Tibial nerve (tissue), 4 donors: ENCODE results near the gene PADI1. TPM values are rescaled to one million over a fixed set of nuclear protein-coding genes. Genes with fewer than 3 reads are reported as not detected.
A peak's percentile ranks its signal among the peaks of the same experiment; 100 is the strongest.

Experiments used
- DNase-seq, 2 donors: peaks; one replicate each; pipeline ENCODE4 v3.0.0-alpha.2; 2019; ENCODE audit warnings: low spot score in 2 of 2
- H3K27ac ChIP-seq, 4 donors: fragments of 200-600 bp; sonication (generic) in 3 of 4; one replicate each; pipeline ENCODE4 v1.5.1; 2017 to 2019; ENCODE audit warnings: mild to moderate bottlenecking in 1 of 4
- H3K27me3 ChIP-seq, 2 donors: fragments of 200-600 bp; sonication (generic) in 1 of 2; one replicate each; pipeline versions ENCODE4 v1.5.1 to v1.6.0; 2017 to 2019
- H3K36me3 ChIP-seq, 3 donors: fragments of 200-600 bp; sonication (generic); one replicate each; pipeline ENCODE4 v1.5.1; 2018 to 2019
- H3K4me1 ChIP-seq, 4 donors: fragments of 200-600 bp; sonication (generic) in 3 of 4; one replicate each; pipeline ENCODE4 v1.5.1; 2017 to 2019
- H3K4me3 ChIP-seq, 4 donors: fragments of 200-600 bp; sonication (generic) in 3 of 4; one replicate each; pipeline ENCODE4 v1.5.1; 2017 to 2019; ENCODE audit warnings: mild to moderate bottlenecking in 1 of 4, moderate library complexity in 1 of 4
- H3K9me3 ChIP-seq, 4 donors: fragments of 200-600 bp; sonication (generic) in 3 of 4; one replicate each; pipeline ENCODE4 v1.5.1; 2017 to 2019
- EP300 ChIP-seq, 2 donors: sonication (generic); formaldehyde crosslinking; IDR thresholded peaks; one replicate each; pipeline ENCODE4 v1.6.1; 2017; ENCODE audit warnings: antibody characterized with exemption in 2 of 2, mild to moderate bottlenecking in 1 of 2
- POLR2A ChIP-seq, 2 donors: fragments of 450-650 bp; IDR thresholded peaks; one replicate each; pipeline ENCODE4 v1.6.1; 2017; ENCODE audit warnings: antibody characterized with exemption in 2 of 2, mild to moderate bottlenecking in 2 of 2, moderate library complexity in 2 of 2
- WGBS, 2 donors: methylation state at CpG; one replicate each; pipeline ENCODE4 v1.1.5; 2018; 5-methylcytosine and 5-hydroxymethylcytosine counted together
- total RNA-seq, 4 donors: library from RNA; depleted of rRNA; stranded (reverse); fragments of >200 nt; gene quantifications; one replicate each; pipeline ENCODE4 v1.1.0, GENCODE V29; 2016
- TF ChIP-seq, protein P1 (sequence below), 5 experiments: fragments of 200-600 bp in 3 of 5; fragments of 450-650 bp in 2 of 5; sonication (generic) in 3 of 5; IDR thresholded peaks; one replicate each; pipeline ENCODE4 v1.5.1; 2016 to 2019; ENCODE audit warnings: antibody characterized with exemption in 5 of 5, mild to moderate bottlenecking in 3 of 5, moderate library complexity in 2 of 5

PADI1 gene
- total RNA-seq, 4 donors from 2014 or later: not detected

DNA sequence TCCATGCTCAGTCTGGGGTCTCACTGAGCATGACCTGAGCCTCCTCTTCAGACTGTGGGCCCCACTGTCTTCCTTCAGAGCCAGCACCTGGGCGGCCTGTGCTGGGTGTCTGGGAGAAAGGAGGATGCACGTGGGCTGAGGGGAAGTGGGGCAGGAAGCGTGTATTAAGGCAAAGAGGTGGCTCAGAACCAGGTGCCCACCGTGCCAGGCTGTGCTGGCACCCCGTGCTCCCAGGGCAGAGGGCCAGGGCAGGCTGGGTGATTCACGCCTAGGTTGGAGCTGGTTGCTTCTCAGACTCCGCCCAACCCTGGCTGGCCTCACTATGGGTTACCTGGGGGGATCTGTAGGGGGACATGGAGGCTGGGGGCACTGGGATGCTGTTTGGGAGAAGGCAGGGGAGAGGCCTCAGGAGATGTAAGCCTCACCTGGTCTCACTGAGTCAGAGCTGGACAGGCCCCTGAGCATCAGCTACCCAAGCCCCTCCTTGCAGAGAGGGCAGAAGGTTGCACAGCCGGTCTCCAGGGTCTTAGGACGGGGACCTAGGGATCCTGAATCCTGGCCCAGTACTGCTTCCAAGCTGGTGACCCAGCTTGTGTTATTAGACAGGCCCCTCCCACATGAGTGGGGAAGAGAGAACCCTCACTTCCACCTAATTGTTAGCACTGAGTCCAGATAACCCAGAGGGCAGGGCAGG lies 18.6 kb upstream of the PADI1 start:
- TF ChIP-seq EP300 (IDR thresholded peaks at IDR 0.05): no peak
- TF ChIP-seq POLR2A (IDR thresholded peaks at IDR 0.05): no peak
- TF ChIP-seq, protein P1, sequence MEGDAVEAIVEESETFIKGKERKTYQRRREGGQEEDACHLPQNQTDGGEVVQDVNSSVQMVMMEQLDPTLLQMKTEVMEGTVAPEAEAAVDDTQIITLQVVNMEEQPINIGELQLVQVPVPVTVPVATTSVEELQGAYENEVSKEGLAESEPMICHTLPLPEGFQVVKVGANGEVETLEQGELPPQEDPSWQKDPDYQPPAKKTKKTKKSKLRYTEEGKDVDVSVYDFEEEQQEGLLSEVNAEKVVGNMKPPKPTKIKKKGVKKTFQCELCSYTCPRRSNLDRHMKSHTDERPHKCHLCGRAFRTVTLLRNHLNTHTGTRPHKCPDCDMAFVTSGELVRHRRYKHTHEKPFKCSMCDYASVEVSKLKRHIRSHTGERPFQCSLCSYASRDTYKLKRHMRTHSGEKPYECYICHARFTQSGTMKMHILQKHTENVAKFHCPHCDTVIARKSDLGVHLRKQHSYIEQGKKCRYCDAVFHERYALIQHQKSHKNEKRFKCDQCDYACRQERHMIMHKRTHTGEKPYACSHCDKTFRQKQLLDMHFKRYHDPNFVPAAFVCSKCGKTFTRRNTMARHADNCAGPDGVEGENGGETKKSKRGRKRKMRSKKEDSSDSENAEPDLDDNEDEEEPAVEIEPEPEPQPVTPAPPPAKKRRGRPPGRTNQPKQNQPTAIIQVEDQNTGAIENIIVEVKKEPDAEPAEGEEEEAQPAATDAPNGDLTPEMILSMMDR (IDR thresholded peaks at IDR 0.05): no peak

DNA sequence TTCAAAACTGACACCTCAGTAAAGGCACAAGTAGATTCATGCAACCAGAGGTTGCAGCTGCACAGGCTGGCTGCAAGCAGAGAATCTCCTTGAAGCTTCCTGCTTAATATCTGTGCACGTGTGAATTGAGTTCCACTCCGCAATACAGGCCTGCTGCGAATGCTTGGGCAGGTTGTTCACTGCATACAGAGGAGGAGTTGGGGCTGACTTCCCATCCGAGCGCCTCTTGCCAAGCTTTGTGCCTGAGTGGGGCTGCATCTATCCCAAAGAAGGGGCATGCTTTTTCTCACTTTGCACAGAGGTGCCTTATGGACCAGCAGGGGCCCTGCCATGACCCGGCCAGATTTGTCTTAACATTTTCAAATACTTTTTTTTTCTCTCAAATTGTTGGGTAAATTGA lies 17.9 kb upstream of the PADI1 start:
- 47 to 50% methylated on average over 6 of the region's 6 CpGs for WGBS, 2 donors
- no peak overlapping the region for H3K27ac ChIP-seq
- no peak for TF ChIP-seq POLR2A (IDR thresholded peaks at IDR 0.05)
- peaks cover 0 to 6% (median 0%) of the 10 kb centered on the region in 4 donors for H3K4me1 ChIP-seq
- no peaks in the 10 kb centered on the region for H3K36me3 ChIP-seq
- DNase-seq: no peak
- H3K4me3 ChIP-seq: no peak overlapping the region
- peaks cover 0 to 6% (median 0%) of the 10 kb centered on the region in 4 donors for H3K9me3 ChIP-seq
- no peaks in the 10 kb centered on the region for H3K27me3 ChIP-seq

More for the DNA sequence above, 18.6 kb upstream of the PADI1 start:
- no peak overlapping the region for H3K4me3 ChIP-seq
- no peak overlapping the region for H3K27ac ChIP-seq
- 53% methylated on average over 7 to 8 of the region's 9 CpGs for WGBS, 2 donors
- no peak for DNase-seq
- no peaks in the 10 kb centered on the region for H3K27me3 ChIP-seq
- peaks cover 0 to 6% (median 0%) of the 10 kb centered on the region in 4 donors for H3K4me1 ChIP-seq
- no peaks in the 10 kb centered on the region for H3K36me3 ChIP-seq
- H3K9me3 ChIP-seq: peaks cover 0 to 6% (median 0%) of the 10 kb centered on the region in 4 donors

DNA sequence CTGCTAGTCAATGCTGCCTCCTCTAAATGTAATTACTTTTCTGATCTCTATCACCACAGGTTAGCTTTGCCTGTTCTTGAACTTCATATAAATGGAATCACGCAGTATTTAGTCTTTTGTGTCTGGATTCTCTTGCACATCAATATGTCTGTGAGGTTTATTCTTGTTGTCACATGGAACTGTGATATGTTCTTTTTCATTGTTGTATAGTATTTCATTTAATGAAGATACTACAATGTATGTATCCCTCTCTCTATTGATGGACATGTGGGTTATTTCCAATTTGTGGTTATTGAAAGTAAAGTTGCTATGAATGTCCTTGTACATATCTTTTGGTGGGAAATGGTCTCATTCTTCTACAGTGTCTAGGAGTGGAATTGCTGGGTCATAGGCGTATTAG lies 16.7 kb upstream of the PADI1 start:
- WGBS, 2 donors: 94 to 99% methylated on average over 2 of the region's 2 CpGs

DNA sequence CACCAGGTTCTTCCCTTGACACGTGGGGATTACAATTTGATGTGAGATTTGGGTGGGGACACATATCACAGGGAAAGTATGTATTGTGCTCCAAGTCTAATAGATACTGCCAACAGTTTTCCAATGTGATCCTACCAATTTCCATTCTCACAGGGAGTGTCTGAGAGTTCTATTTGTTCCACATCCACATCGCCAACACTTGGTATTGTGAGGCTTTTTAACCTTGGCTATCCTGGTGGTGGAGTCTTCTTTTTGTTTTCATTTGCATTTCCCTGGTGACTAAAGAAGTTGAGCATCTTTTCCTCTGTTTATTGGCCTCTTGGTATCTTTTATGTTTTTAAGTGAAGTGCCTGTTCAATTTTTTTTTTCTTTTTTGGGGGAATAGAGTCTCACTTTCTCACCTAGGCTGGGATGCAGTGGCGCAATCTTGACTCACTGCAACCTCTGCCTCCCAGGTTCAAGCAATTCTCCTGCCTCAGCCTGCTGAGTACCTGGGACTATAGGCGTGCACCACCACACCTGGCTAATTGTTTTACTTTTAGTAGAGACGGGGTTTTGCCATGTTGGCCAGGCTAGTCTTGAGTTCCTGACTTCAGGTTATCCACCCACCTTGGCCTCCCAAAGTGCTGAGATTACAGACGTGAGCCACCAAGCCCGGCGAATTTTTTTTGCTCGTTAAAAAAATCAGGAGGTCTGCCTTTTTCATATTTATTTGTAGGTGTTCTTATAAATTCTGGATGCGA lies 15.9 kb upstream of the PADI1 start:
- no peak for DNase-seq
- no peak overlapping the region for H3K4me3 ChIP-seq
- 76 to 84% methylated on average over 10 of the region's 10 CpGs for WGBS, 2 donors

More for the DNA sequence above, 16.7 kb upstream of the PADI1 start:
- Histone ChIP-seq H3K9me3 (peaks cover 0 to 6% (median 0%) of the 10 kb centered on the region in 4 donors), H3K4me3 (no peak overlapping the region), H3K4me1 (peaks cover 0 to 6% (median 0%) of the 10 kb centered on the region in 4 donors), H3K27ac (no peak overlapping the region), H3K36me3 (no peaks in the 10 kb centered on the region), H3K27me3 (no peaks in the 10 kb centered on the region)
- DNase-seq: no peak
- TF ChIP-seq POLR2A (IDR thresholded peaks at IDR 0.05) (no peak), EP300 (IDR thresholded peaks at IDR 0.05) (no peak)
- TF ChIP-seq, protein P1 (IDR thresholded peaks at IDR 0.05): no peak

DNA sequence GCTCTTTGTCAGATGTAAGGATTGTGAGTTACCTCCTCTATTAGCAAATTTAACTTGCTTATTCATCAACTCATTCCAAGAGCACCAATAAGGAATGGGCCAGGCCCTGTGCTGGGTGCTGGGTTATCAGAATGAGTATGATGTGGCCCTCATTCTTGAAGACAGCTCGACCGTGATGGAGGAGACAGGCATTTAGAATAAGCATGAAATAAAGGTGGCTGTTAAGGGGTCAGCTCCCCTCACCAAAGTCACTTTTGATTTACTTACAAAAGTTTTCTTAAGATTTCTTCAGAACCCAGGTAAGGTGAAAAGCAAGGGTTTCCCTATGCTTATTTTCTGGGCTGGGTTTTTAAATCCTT lies 15.3 kb upstream of the PADI1 start:
- Histone ChIP-seq H3K27me3 (no peaks in the 10 kb centered on the region), H3K27ac (peak overlapping the region in 2 of 4 donors; percentile 37 to 42), H3K36me3 (no peaks in the 10 kb centered on the region), H3K4me1 (peaks cover 0 to 6% (median 0%) of the 10 kb centered on the region in 4 donors), H3K4me3 (no peak overlapping the region), H3K9me3 (peaks cover 0 to 6% (median 0%) of the 10 kb centered on the region in 4 donors)
- no peak for TF ChIP-seq EP300 (IDR thresholded peaks at IDR 0.05)
- TF ChIP-seq, protein P1 (IDR thresholded peaks at IDR 0.05): no peak
- no peak for TF ChIP-seq POLR2A (IDR thresholded peaks at IDR 0.05)
- 76 to 85% methylated on average over 2 of the region's 2 CpGs for WGBS, 2 donors
- no peak for DNase-seq

More for the DNA sequence above, 15.9 kb upstream of the PADI1 start:
- Histone ChIP-seq H3K27ac (peak overlapping the region in 2 of 4 donors; percentile 37 to 42), H3K9me3 (peaks cover 0 to 6% (median 0%) of the 10 kb centered on the region in 4 donors), H3K4me1 (peaks cover 0 to 6% (median 0%) of the 10 kb centered on the region in 4 donors), H3K27me3 (no peaks in the 10 kb centered on the region), H3K36me3 (no peaks in the 10 kb centered on the region)
- TF ChIP-seq, protein P1 (IDR thresholded peaks at IDR 0.05): no peak
